NB4 (cell line): ENCODE results near the gene GFOD1.

Source experiments
- DNase-seq: peaks from one replicate; pipeline ENCODE4 v3.0.0; 2010; ENCODE audit warnings: low read depth
- H3K4me3 ChIP-seq: one replicate; pipeline ENCODE4 v1.5.1; 2011; ENCODE audit warnings: mild to moderate bottlenecking, low read depth, low read length, moderate library complexity
- MYC ChIP-seq: IDR thresholded peaks from 2 replicates; pipeline ENCODE4 v1.6.1; 2011; ENCODE audit warnings: low read depth, low read length
- POLR2A ChIP-seq: IDR thresholded peaks from 2 replicates; pipeline ENCODE4 v1.6.1; 2011; ENCODE audit warnings: mild to moderate bottlenecking; ENCODE audit not compliant: insufficient read length; ENCODE audit errors: extremely low read depth
- TF ChIP-seq, protein P1 (sequence below): IDR thresholded peaks from 2 replicates; pipeline ENCODE4 v1.6.1; 2011; ENCODE audit warnings: low read depth, low read length
- TF ChIP-seq, protein P2 (sequence below): IDR thresholded peaks from one replicate; pipeline ENCODE4 v1.5.1; 2012; ENCODE audit warnings: low read depth, low read length

GFOD1 gene

DNA sequence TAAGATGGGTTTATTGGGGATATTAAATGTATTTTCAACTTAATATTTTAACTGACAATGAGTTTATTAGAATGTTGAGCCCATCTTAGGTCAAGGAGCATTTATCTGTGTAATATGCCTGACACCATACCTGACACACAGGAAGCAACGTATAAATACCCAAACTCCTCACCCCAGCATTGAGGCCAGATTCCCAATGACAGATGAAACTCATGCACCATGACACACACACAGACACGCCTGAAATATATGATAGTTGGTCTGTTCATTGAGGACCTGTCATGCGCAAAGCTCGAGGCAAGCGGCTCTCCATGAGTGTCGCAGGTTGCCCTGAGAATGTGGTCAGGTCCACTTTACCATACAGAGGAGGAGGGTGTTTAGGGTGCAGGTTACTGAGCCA lies 64.1 kb downstream of the GFOD1 start:
- no peak for DNase-seq
- TF ChIP-seq POLR2A, result no peak
- no peak for TF ChIP-seq MYC
- TF ChIP-seq, protein P1, sequence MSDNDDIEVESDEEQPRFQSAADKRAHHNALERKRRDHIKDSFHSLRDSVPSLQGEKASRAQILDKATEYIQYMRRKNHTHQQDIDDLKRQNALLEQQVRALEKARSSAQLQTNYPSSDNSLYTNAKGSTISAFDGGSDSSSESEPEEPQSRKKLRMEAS, result no peak
- TF ChIP-seq, protein P2, sequence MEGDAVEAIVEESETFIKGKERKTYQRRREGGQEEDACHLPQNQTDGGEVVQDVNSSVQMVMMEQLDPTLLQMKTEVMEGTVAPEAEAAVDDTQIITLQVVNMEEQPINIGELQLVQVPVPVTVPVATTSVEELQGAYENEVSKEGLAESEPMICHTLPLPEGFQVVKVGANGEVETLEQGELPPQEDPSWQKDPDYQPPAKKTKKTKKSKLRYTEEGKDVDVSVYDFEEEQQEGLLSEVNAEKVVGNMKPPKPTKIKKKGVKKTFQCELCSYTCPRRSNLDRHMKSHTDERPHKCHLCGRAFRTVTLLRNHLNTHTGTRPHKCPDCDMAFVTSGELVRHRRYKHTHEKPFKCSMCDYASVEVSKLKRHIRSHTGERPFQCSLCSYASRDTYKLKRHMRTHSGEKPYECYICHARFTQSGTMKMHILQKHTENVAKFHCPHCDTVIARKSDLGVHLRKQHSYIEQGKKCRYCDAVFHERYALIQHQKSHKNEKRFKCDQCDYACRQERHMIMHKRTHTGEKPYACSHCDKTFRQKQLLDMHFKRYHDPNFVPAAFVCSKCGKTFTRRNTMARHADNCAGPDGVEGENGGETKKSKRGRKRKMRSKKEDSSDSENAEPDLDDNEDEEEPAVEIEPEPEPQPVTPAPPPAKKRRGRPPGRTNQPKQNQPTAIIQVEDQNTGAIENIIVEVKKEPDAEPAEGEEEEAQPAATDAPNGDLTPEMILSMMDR, result no peak
- no peak overlapping the region for H3K4me3 ChIP-seq

DNA sequence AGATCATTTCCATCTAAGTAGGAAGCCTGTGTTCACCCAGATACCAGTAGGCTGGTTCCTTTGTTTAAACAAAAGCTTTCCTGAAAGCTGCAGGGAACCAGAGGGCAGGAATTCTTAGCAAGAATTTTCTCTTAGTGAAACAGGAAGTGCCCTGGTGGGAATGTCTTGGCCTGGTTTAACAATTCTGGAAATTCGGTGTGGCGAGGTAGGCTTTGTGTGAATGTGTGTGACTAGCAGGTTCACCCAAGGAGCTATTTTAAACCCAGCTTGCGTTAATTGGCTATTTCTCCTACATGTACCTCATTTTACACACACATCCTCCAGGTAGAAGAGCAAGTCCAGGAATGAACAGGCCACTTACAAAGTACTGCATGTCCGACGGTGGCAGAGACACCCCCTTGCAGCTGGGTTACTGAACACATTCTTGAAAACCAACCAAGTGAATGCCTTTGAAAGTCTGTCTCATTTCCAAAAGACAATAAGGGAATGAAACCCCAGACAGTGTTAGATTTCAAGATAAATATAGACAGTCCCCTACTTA lies 64.6 kb downstream of the GFOD1 start:
- no peak for DNase-seq

DNA sequence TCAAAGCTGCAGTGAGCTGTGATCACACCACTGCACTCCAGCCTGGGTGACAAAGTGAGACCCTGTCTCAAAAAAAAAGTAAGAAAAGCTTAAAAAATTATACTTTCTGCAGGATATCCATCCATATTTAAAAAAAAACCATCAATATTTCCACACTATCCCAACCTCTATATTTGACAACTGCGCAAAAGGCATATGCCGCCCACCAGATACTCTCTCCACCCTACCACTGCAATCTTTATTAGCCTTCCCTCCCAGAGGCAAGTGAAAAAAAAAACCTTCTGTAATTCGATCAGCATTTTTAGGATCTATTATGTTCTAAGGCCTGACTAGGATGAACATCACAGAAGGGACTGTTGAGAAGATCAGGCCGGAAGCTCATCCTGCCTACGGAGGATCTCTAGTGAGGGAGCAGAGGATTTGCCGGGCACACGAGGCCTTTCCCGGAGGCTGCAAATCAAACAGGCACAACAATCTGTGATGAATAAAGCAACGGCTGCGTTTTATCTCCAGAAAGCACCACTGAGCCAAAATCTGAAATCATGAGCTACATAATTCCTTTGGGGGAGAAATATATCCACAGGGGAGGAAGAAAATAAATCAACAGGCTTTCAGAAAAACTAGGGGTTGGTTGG lies 65.9 kb downstream of the GFOD1 start:
- H3K4me3 ChIP-seq, result no peak overlapping the region
- DNase-seq, result no peak

More for the DNA sequence above, 64.6 kb downstream of the GFOD1 start:
- H3K4me3 ChIP-seq, result no peak overlapping the region
- TF ChIP-seq, protein P2, result no peak
- TF ChIP-seq POLR2A (no peak), MYC (no peak)
- TF ChIP-seq, protein P1, result no peak

DNA sequence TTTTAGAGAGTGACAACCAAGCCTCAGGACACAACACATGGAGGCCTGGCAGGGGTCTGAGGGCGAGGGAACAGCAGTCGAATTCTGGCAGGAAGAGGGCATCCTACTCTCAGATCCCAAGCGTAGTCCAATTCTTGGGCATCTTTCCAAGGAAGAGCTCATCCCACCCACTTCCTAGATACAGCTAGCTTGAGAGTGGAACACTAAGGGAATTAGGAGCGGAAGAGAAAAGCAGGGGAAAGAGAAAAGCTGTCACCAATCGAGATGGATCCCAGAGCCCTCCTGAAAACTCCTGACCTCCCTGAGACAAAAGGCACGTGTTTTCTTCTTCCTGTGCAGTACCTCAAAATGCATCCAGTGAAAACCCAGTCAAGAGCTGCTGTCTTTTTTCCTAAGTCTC lies 67.1 kb downstream of the GFOD1 start:
- no peak overlapping the region for H3K4me3 ChIP-seq
- TF ChIP-seq, protein P2, result no peak
- TF ChIP-seq, protein P1, result no peak
- TF ChIP-seq POLR2A (no peak), MYC (no peak)
- no peak for DNase-seq

More for the DNA sequence above, 65.9 kb downstream of the GFOD1 start:
- TF ChIP-seq POLR2A, result no peak
- TF ChIP-seq, protein P2, result no peak
- TF ChIP-seq MYC, result no peak
- TF ChIP-seq, protein P1, result no peak

DNA sequence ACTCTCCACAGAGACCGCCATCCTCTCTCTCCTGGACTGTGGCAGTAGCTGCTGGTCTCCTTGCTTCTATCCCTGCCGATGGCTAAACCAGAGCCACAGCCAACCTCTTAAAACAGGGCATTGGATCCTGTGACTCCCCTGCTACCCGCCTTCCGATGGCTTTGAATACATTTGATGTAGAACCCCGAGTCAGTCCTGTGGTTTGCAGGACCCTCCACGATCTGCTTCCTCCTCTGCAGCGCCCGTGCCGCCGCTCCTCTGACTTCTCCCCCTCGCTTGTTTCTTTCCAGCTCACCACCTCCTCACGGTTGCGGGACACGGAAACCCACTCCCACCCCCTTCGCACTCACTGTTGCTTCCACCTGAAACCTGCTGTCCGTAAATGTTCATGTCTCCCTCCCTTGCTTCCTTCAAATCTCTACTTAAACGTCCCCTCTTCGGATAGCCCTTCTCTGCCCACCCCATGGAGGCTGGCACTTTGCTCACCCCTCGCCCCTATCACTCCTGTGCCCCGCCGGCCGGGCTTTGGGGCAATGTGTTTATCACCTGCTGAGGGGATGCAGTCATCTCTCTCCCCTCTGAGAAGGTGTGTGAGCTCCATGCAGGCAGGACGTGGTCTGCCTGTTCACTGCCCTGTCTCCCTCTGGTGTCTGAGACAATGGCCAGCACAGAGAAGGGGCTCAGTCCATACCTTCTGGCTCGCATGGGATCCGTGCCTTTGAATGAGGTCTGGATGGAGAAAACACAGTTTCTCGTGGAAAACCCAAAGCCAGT lies 67.8 kb downstream of the GFOD1 start:
- TF ChIP-seq, protein P1, result no peak
- TF ChIP-seq POLR2A, result no peak
- TF ChIP-seq, protein P2, result no peak
- no peak for TF ChIP-seq MYC
- DNase-seq, result no peak
- no peak overlapping the region for H3K4me3 ChIP-seq
